SK-N-SH (cell line): ENCODE results near the gene ADK. TPM values are rescaled to one million over a fixed set of nuclear protein-coding genes. Genes with fewer than 3 reads are reported as not detected.
A peak's percentile ranks its signal among the peaks of the same experiment; 100 is the strongest.

Source experiments
- CTCF ChIA-PET: fragments of 300-600, 350-600 bp; formaldehyde crosslinking; extraction: SDS; loops from one replicate; lab custom pipeline; 2021; lab: Yijun Ruan, JAX
- POLR2A ChIA-PET: fragments of 350-600 bp; sonication (Branson Sonifier 250); formaldehyde crosslinking; extraction: SDS; loops from one replicate; lab custom pipeline; 2020; ENCODE audit warnings: antibody characterized with exemption, inconsistent platforms; lab: Yijun Ruan, JAX
- DNase-seq: peaks from one replicate; pipeline ENCODE4 v3.0.0; 2012
- H2AFZ ChIP-seq: fragments of 200-600 bp; sonication (generic); 2 replicates; pipeline ENCODE4 v1.8.1; 2016; ENCODE audit warnings: antibody characterized with exemption, mild to moderate bottlenecking, low read depth
- H3F3A ChIP-seq: fragments of 200-600 bp; sonication (generic); replicated peaks from 2 replicates; pipeline ENCODE3; 2016; ENCODE audit warnings: antibody characterized with exemption, mild to moderate bottlenecking; ENCODE audit not compliant: insufficient read depth
- H3K27ac ChIP-seq, 2 experiments: fragments of 200-500 bp in 1 of 2; fragments of 200-600 bp in 1 of 2; sonication (Bioruptor generic) in 1 of 2; sonication (generic), shearing (Covaris generic) in 1 of 2; 2 replicates each; pipeline versions ENCODE4 v1.5.1 to v1.6.1; 2014 to 2016; ENCODE audit warnings: low read depth in 2 of 2, inconsistent platforms in 1 of 2, low read length in 1 of 2, mild to moderate bottlenecking in 1 of 2, mixed read lengths in 1 of 2
- H3K27me3 ChIP-seq: fragments of 200-600 bp; sonication (generic), shearing (Covaris generic); 2 replicates; pipeline ENCODE4 v1.6.1; 2016; ENCODE audit warnings: mixed run types; ENCODE audit not compliant: insufficient read depth
- H3K36me3 ChIP-seq, 2 experiments: fragments of 200-500 bp in 1 of 2; fragments of 200-600 bp in 1 of 2; sonication (Bioruptor generic) in 1 of 2; sonication (generic) in 1 of 2; replicated peaks in 1 of 2; 2 replicates each; pipeline versions ENCODE3 to v1.5.1; 2014 to 2016; ENCODE audit warnings: low read length in 1 of 2, mild to moderate bottlenecking in 1 of 2; ENCODE audit not compliant: insufficient read depth in 2 of 2, control insufficient read depth in 1 of 2
- H3K4me1 ChIP-seq, 2 experiments: fragments of 200-500 bp in 1 of 2; fragments of 200-600 bp in 1 of 2; sonication (Bioruptor generic) in 1 of 2; sonication (generic), shearing (Covaris generic) in 1 of 2; 2 replicates each; pipeline versions ENCODE4 v1.5.1 to v1.6.1; 2014 to 2016; ENCODE audit warnings: low read depth in 1 of 2, low read length in 1 of 2, mixed run types in 1 of 2; ENCODE audit not compliant: insufficient read depth in 2 of 2, control insufficient read depth in 1 of 2
- H3K4me2 ChIP-seq: fragments of 200-600 bp; sonication (generic), shearing (Covaris generic); 2 replicates; pipeline ENCODE4 v1.6.1; 2017; ENCODE audit warnings: mixed run types
- H3K4me3 ChIP-seq, 2 experiments: fragments of 200-500 bp in 1 of 2; fragments of 200-600 bp in 1 of 2; sonication (Bioruptor generic) in 1 of 2; sonication (generic), shearing (Covaris generic) in 1 of 2; 2 replicates each; pipeline versions ENCODE4 v1.5.1 to v1.8.1; 2014 to 2016; ENCODE audit warnings: low read depth in 2 of 2, inconsistent platforms in 1 of 2, low read length in 1 of 2, mild to moderate bottlenecking in 1 of 2, mixed read lengths in 1 of 2, moderate library complexity in 1 of 2
- H3K79me2 ChIP-seq: fragments of 200-600 bp; sonication (generic); 2 replicates; pipeline ENCODE4 v1.8.1; 2017; ENCODE audit warnings: mild to moderate bottlenecking; ENCODE audit not compliant: insufficient read depth
- H3K9ac ChIP-seq: fragments of 200-600 bp; sonication (generic); 2 replicates; pipeline ENCODE4 v1.6.1; 2017; ENCODE audit warnings: mixed run types
- H3K9me2 ChIP-seq: fragments of 200-600 bp; sonication (generic); 2 replicates; pipeline ENCODE4 v1.6.1; 2017; ENCODE audit warnings: mixed run types
- H3K9me3 ChIP-seq: fragments of 200-600 bp; sonication (generic); 2 replicates; pipeline ENCODE4 v1.6.1; 2017; ENCODE audit warnings: mixed run types, mild to moderate bottlenecking, moderate library complexity
- H4K20me1 ChIP-seq: fragments of 200-600 bp; sonication (generic); 2 replicates; pipeline ENCODE4 v1.6.1; 2017; ENCODE audit warnings: mild to moderate bottlenecking, mixed run types; ENCODE audit not compliant: insufficient read depth
- CHD2 ChIP-seq: fragments of 150-350 bp; IDR thresholded peaks from 2 replicates; pipeline ENCODE4 v1.6.1; 2018; ENCODE audit warnings: low read length; ENCODE audit not compliant: partially characterized antibody
- ELF1 ChIP-seq: IDR thresholded peaks from 2 replicates; pipeline ENCODE4 v1.4.0; 2012
- EP300 ChIP-seq, 2 experiments: IDR thresholded peaks; 2 replicates each; pipeline versions ENCODE4 v1.4.0 to v1.6.1; 2012; ENCODE audit warnings: borderline replicate concordance in 1 of 2, low read depth in 1 of 2, low read length in 1 of 2
- EZH2phosphoT487 ChIP-seq: fragments of 200-600 bp; sonication (generic); IDR thresholded peaks from 2 replicates; pipeline ENCODE4 v1.6.1; 2017; ENCODE audit warnings: low read depth, mixed run types, mild to moderate bottlenecking, antibody characterized with exemption, moderate library complexity, borderline replicate concordance
- FOSL2 ChIP-seq: IDR thresholded peaks from 2 replicates; pipeline ENCODE4 v1.4.0; 2012; ENCODE audit warnings: low read depth, mild to moderate bottlenecking, moderate library complexity, borderline replicate concordance
- FOXJ3 ChIP-seq: sonication (generic); formaldehyde crosslinking; IDR thresholded peaks from 2 replicates; pipeline ENCODE4 v1.5.1; 2020; ENCODE audit warnings: mild to moderate bottlenecking, missing genetic modification reagents
- FOXM1 ChIP-seq: IDR thresholded peaks from 2 replicates; pipeline ENCODE4 v1.4.0; 2012; ENCODE audit warnings: low read depth, mild to moderate bottlenecking
- GABPA ChIP-seq: IDR thresholded peaks from 2 replicates; pipeline ENCODE4 v1.4.0; 2012; ENCODE audit warnings: low read depth, mild to moderate bottlenecking
- GATA2 ChIP-seq: sonication (generic); formaldehyde crosslinking; IDR thresholded peaks from 2 replicates; pipeline ENCODE4 v1.5.0; 2020; ENCODE audit warnings: mild to moderate bottlenecking, missing genetic modification reagents
- IRF3 ChIP-seq: fragments of 150-350 bp; IDR thresholded peaks from 2 replicates; pipeline ENCODE4 v1.6.1; 2016; ENCODE audit warnings: mild to moderate bottlenecking, low read depth, low read length
- JUND ChIP-seq: IDR thresholded peaks from 2 replicates; pipeline ENCODE4 v1.4.0; 2012
- NFIC ChIP-seq: IDR thresholded peaks from 2 replicates; pipeline ENCODE4 v1.4.0; 2012; ENCODE audit warnings: borderline replicate concordance
- RCOR1 ChIP-seq: fragments of 150-350 bp; IDR thresholded peaks from 2 replicates; pipeline ENCODE4 v1.6.1; 2017; ENCODE audit warnings: antibody characterized with exemption, low read length
- RXRA ChIP-seq: IDR thresholded peaks from 2 replicates; pipeline ENCODE4 v1.4.0; 2012; ENCODE audit warnings: low read depth, mild to moderate bottlenecking, borderline replicate concordance
- SIN3A ChIP-seq: IDR thresholded peaks from 2 replicates; pipeline ENCODE4 v1.6.1; 2012; ENCODE audit warnings: low read depth, mild to moderate bottlenecking, low read length, moderate library complexity, borderline replicate concordance
- SMC3 ChIP-seq: IDR thresholded peaks from 2 replicates; pipeline ENCODE4 v1.6.1; 2012; ENCODE audit warnings: low read depth, low read length, improper control_type of control experiment
- TAF1 ChIP-seq: IDR thresholded peaks from 2 replicates; pipeline ENCODE4 v1.6.1; 2012; ENCODE audit warnings: low read depth, mild to moderate bottlenecking, low read length, moderate library complexity, borderline replicate concordance
- YY1 ChIP-seq: IDR thresholded peaks from 2 replicates; pipeline ENCODE4 v1.4.0; 2012; ENCODE audit warnings: low read depth, mild to moderate bottlenecking
- ZBTB33 ChIP-seq: IDR thresholded peaks from 2 replicates; pipeline ENCODE4 v1.4.0; 2012; ENCODE audit warnings: low read depth, borderline replicate concordance
- WGBS: methylation state at CpG from one replicate; pipeline ENCODE4 v1.1.6; 2017; ENCODE audit warnings: low lambda C conversion rate; 5-methylcytosine and 5-hydroxymethylcytosine counted together
- polyA plus RNA-seq, 3 experiments: library from polyadenylated mRNA; depleted of rRNA; stranded (reverse); fragments of >200 nt; gene quantifications; 2 replicates each; pipeline ENCODE4 v1.2.3, GENCODE V29; 2012
- TF ChIP-seq, protein P1 (sequence below): IDR thresholded peaks from 2 replicates; pipeline ENCODE4 v1.4.0; 2012; ENCODE audit warnings: low read depth, borderline replicate concordance
- TF ChIP-seq, protein P2 (sequence below): fragments of 150-350 bp; IDR thresholded peaks from 2 replicates; pipeline ENCODE4 v1.6.1; 2017; ENCODE audit warnings: antibody characterized with exemption, low read length, low read depth, borderline replicate concordance
- TF ChIP-seq, protein P3 (sequence below): IDR thresholded peaks from 2 replicates; pipeline ENCODE4 v1.6.1; 2012; ENCODE audit warnings: mild to moderate bottlenecking, low read depth, low read length, moderate library complexity

Gene ADK
- polyA plus RNA-seq, 1 of the 3 experiments (the other 2 are of a cell fraction), result 25.1 TPM

DNA sequence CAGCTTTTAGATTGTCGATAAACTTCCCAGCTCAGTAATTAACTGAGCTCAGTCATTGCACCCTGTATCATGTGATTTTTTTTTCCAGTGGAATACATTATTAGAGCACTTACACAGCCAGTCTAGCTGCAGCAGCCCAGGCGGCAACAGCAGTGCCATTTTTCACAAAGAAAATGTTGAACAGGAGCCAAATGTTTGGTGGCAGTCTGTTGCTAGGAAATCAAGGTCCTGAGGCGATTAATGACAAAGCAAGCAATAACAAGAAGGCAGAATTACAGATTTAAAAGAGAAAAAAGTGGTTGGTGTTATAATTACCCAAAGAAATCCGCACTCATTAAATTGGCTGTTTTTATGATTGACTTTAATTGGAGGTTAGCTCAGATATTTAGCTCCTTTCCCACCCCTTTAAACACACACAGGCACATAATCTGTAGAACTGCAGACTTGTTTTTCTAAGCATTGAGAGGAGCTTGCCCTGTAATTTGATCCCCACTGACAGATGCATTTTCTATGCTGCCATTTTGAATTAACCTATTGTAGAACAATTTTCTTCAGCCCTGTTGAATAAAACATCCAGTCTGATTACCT lies 267.4 kb downstream of the ADK start (continued):
- TF ChIP-seq CHD2, result peak; percentile 40
- no peak for TF ChIP-seq TAF1
- no peak for TF ChIP-seq SIN3A
- TF ChIP-seq, protein P1, sequence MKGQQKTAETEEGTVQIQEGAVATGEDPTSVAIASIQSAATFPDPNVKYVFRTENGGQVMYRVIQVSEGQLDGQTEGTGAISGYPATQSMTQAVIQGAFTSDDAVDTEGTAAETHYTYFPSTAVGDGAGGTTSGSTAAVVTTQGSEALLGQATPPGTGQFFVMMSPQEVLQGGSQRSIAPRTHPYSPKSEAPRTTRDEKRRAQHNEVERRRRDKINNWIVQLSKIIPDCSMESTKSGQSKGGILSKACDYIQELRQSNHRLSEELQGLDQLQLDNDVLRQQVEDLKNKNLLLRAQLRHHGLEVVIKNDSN, result no peak
- no peak for TF ChIP-seq IRF3
- peak; percentile 21; the same call in 1 of the 2 replicates for TF ChIP-seq FOXJ3
- TF ChIP-seq, protein P2, sequence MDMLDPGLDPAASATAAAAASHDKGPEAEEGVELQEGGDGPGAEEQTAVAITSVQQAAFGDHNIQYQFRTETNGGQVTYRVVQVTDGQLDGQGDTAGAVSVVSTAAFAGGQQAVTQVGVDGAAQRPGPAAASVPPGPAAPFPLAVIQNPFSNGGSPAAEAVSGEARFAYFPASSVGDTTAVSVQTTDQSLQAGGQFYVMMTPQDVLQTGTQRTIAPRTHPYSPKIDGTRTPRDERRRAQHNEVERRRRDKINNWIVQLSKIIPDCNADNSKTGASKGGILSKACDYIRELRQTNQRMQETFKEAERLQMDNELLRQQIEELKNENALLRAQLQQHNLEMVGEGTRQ, result no peak
- TF ChIP-seq, all 33 proteins: peak for 8

DNA sequence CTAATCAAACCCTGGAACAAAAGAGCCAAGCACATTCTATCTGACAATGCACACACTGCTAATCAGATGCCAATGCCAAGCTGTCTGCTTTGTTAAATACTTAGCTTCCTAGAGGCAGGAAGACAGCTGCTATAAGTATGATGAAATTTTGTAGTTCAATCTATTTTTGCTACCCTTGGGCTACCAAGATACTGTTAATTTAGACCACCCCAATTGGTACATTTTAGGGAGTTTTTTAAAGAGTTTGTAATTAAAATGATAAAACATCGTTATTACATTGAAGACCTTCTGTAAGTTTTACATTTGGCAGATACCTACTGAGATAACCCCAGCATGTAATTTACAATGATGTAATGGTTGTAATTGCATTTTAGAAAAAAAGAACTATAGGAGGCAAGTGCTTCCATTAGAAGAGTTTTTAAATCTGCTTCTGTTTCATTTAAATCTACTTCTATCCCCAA lies 268.5 kb downstream of the ADK start:
- Histone ChIP-seq H3K36me3 (peaks cover 0 to 9% of the 10 kb centered on the region in 2 experiments), H3K4me2 (no peak overlapping the region), H3K9me2 (no peaks in the 10 kb centered on the region), H4K20me1 (no peaks in the 10 kb centered on the region), H3K27ac (peak overlapping the region in 1 of 2 experiments; percentile 95; a peak in 3 of 4 replicates), H3F3A (peaks cover 3% of the 10 kb centered on the region), H3K27me3 (no peaks in the 10 kb centered on the region), H3K4me1 (peaks cover 21 to 22% of the 10 kb centered on the region in 2 experiments; a peak in 2 of 4 replicates), H3K9ac (no peak overlapping the region), H3K4me3 (no peak overlapping the region; a peak in 1 of 4 replicates), H3K79me2 (no peaks in the 10 kb centered on the region), H3K9me3 (no peaks in the 10 kb centered on the region; the same call in 1 of the 2 replicates), H2AFZ (no peak overlapping the region)
- ChIA-PET POLR2A (interaction anchor here (1.8 kb wide), 2 partner anchors 166 to 407 kb away, joined by 6 to 7 read pairs; partner anchors contain the start of gene KAT6B), CTCF (interaction anchor here (0.7 to 2.0 kb wide), 24 partner anchors 11 to 685 kb away, joined by 3 to 6 read pairs (median 3); partner anchors contain the start of gene KAT6B)
- peak; percentile 47 for DNase-seq
- 22% methylated on average over 1 of the region's 1 CpG for WGBS
- TF ChIP-seq FOXM1 (no peak), JUND (no peak), ELF1 (no peak), NFIC (no peak), ZBTB33 (no peak), YY1 (no peak), GATA2 (peak; percentile 87), EP300 (IDR thresholded peaks at IDR 0.05; ENCODE audit: borderline replicate concordance in 1 of 2, low read depth in 1 of 2, low read length in 1 of 2) (peak in 1 of 2 experiments; percentile 87; a peak in 2 of 4 replicates), FOXJ3 (peak; percentile 72), RCOR1 (peak; percentile 73), GABPA (no peak), RXRA (no peak), SMC3 (no peak), EZH2phosphoT487 (no peak), FOSL2 (no peak)
- TF ChIP-seq, protein P3, sequence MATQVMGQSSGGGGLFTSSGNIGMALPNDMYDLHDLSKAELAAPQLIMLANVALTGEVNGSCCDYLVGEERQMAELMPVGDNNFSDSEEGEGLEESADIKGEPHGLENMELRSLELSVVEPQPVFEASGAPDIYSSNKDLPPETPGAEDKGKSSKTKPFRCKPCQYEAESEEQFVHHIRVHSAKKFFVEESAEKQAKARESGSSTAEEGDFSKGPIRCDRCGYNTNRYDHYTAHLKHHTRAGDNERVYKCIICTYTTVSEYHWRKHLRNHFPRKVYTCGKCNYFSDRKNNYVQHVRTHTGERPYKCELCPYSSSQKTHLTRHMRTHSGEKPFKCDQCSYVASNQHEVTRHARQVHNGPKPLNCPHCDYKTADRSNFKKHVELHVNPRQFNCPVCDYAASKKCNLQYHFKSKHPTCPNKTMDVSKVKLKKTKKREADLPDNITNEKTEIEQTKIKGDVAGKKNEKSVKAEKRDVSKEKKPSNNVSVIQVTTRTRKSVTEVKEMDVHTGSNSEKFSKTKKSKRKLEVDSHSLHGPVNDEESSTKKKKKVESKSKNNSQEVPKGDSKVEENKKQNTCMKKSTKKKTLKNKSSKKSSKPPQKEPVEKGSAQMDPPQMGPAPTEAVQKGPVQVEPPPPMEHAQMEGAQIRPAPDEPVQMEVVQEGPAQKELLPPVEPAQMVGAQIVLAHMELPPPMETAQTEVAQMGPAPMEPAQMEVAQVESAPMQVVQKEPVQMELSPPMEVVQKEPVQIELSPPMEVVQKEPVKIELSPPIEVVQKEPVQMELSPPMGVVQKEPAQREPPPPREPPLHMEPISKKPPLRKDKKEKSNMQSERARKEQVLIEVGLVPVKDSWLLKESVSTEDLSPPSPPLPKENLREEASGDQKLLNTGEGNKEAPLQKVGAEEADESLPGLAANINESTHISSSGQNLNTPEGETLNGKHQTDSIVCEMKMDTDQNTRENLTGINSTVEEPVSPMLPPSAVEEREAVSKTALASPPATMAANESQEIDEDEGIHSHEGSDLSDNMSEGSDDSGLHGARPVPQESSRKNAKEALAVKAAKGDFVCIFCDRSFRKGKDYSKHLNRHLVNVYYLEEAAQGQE, result no peak
